ENCODE measurements around the gene NRIP1. TPM values are rescaled to one million over a fixed set of nuclear protein-coding genes. Genes with fewer than 3 reads are reported as not detected.

NRIP1 gene
- total and polyA plus RNA-seq, 9 of the 15 experiments (the other 6 are each of a cell fraction or from before 2014, with no cell fraction given) = 4.3 to 42.8 (median 19.6) TPM

DNA sequence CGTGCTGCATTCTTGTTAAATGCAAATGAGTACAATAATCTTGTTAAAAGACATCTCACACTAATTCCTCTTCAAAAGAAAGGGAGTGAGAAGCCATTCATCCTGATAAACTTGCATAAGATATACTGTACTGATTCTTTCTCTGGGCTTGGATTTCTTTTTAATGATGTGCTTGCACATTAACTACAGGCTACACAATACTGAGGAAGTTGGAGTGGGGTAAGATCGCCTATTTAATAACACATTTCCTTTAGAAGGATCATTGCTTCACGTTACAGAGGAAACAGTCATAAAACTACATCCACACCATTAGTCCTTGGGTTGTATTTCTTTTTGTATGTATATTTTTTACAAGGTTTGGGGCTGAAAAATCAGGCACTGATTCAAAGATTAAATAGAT is 36.6 kb downstream of the NRIP1 start:
- no peak for ATAC-seq
- Histone ChIP-seq H3K9me1 (ENCODE audit: control insufficient read depth, insufficient read depth, low read length) (no peaks in the 10 kb centered on the region), H3K9ac (ENCODE audit: insufficient read depth in 1 of 2, low read depth in 2 of 2, low read length in 2 of 2) (no peak overlapping the region), H3K4me1 (replicated peaks in 1 of 2; ENCODE audit: control insufficient read depth in 2 of 2, insufficient read depth in 2 of 2, low read length in 2 of 2) (no peaks in the 10 kb centered on the region), H4K20me1 (replicated peaks; ENCODE audit: control insufficient read depth, insufficient read depth, low read length) (no peaks in the 10 kb centered on the region), H3K79me2 (ENCODE audit: control insufficient read depth, insufficient read depth, low read length) (peaks cover 75% of the 10 kb centered on the region), H3K36me3 (ENCODE audit: control insufficient read depth, insufficient read depth, low read length) (peaks cover 10% of the 10 kb centered on the region; the same call in 2 of the 3 replicates), H3K9me3 (replicated peaks; ENCODE audit: control insufficient read depth, insufficient read depth, low read depth, low read length) (no peaks in the 10 kb centered on the region), H2AFZ (ENCODE audit: low read depth, low read length) (no peak overlapping the region), H3K4me3 (no peak overlapping the region), H3K27ac (ENCODE audit: extremely low read depth, low read depth, low read length) (no peak overlapping the region), H3K4me2 (ENCODE audit: insufficient read depth, low read length) (no peak overlapping the region), H3K27me3 (ENCODE audit: control insufficient read depth in 2 of 2, insufficient read depth in 2 of 2, low read length in 2 of 2) (no peaks in the 10 kb centered on the region)
- in situ Hi-C loops (cut with MboI) = loop anchor here (25.0 kb wide), 1 partner anchor 1691 kb away; no protein-coding TSS in a partner anchor
- 78% methylated on average over 3 of the region's 3 CpGs for WGBS (ENCODE audit: insufficient coverage, low coverage, missing lambda C conversion rate)
- TF ChIP-seq HDGF (IDR thresholded peaks at IDR 0.05) (no peak), NCOA2 (IDR thresholded peaks at IDR 0.05; ENCODE audit: partially characterized antibody in 2 of 2) (no peak), MCM5 (IDR thresholded peaks at IDR 0.05; ENCODE audit: low read depth) (no peak), ZNF77 (CRISPR knock-in tag; IDR thresholded peaks at IDR 0.05) (no peak), HDAC1 (IDR thresholded peaks at IDR 0.05) (no peak), PURB (CRISPR knock-in tag; IDR thresholded peaks at IDR 0.05; ENCODE audit: low read depth) (no peak), ARID2 (IDR thresholded peaks at IDR 0.05) (no peak), FOXK2 (conservative IDR thresholded peaks at IDR 0.05 in 1 of 2, IDR thresholded peaks at IDR 0.05 in 1 of 2; ENCODE audit: low read depth in 2 of 2) (no peak), TAF7 (tag; IDR thresholded peaks at IDR 0.05) (no peak), SREBF1 (IDR thresholded peaks at IDR 0.05; ENCODE audit: borderline replicate concordance, low read depth, low read length) (no peak)
- TF ChIP-seq, protein P1, sequence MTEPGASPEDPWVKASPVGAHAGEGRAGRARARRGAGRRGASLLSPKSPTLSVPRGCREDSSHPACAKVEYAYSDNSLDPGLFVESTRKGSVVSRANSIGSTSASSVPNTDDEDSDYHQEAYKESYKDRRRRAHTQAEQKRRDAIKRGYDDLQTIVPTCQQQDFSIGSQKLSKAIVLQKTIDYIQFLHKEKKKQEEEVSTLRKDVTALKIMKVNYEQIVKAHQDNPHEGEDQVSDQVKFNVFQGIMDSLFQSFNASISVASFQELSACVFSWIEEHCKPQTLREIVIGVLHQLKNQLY (CRISPR knock-in tag; conservative IDR thresholded peaks at IDR 0.05) = no peak
- BruUV-seq (replicated peaks) = no TSS peak
- CTCF ChIA-PET (ENCODE audit: low intra/inter-chr PET ratio) = no interaction called here
- no peak for FAIRE-seq
- POLR2A ChIA-PET = no interaction called here
- intact Hi-C loops (cut with micrococcal nuclease) = no loop called here
- no peak for DNase-seq (ENCODE audit: extremely low read depth in 1 of 4, low spot score in 3 of 4)

Data from K562 (cell line).